GM12892 (cell line): ENCODE measurements around the gene SLC25A20.

ENCODE experiments used
- DNase-seq: peaks from one replicate; pipeline ENCODE4 v3.0.0; 2011; ENCODE audit not compliant: insufficient read length
- FAIRE-seq: peaks from 2 replicates; lab custom pipeline; 2011; peaks lifted over from hg19 to GRCh38; lab: Jason Lieb, UNC
- POLR2A ChIP-seq: IDR thresholded peaks from 2 replicates; pipeline ENCODE4 v1.6.1; 2011; ENCODE audit warnings: low read depth, low read length, control low read depth
- POLR2AphosphoS5 ChIP-seq: IDR thresholded peaks from 2 replicates; pipeline ENCODE4 v1.6.1; 2011; ENCODE audit warnings: low read depth, low read length, control low read depth
- TAF1 ChIP-seq: IDR thresholded peaks from 2 replicates; pipeline ENCODE4 v1.6.1; 2011; ENCODE audit warnings: low read depth, mild to moderate bottlenecking, control low read depth, low read length, borderline replicate concordance

Gene SLC25A20

DNA sequence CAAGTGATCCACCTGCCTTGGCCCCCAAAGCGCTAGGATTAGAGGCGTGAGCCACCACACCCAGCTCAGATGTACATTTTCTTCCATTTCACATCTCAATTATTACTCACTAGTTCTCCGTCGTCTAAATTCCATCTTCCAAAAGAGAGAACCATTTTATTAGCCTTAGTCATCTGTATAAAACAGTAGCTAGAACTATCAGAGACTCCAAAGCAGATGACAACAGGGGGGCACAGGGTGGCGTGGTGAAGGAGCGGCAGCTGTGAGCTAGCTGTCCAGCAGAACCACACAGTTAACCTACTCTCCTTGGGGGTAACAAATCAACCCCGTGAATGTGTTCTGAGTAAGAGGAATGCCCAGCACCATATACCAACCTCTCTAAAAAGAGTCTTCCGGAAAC is 7.1 kb downstream of the SLC25A20 start:
- FAIRE-seq (no peak), DNase-seq (no peak)
- TF ChIP-seq POLR2A (no peak), TAF1 (no peak), POLR2AphosphoS5 (no peak)

DNA sequence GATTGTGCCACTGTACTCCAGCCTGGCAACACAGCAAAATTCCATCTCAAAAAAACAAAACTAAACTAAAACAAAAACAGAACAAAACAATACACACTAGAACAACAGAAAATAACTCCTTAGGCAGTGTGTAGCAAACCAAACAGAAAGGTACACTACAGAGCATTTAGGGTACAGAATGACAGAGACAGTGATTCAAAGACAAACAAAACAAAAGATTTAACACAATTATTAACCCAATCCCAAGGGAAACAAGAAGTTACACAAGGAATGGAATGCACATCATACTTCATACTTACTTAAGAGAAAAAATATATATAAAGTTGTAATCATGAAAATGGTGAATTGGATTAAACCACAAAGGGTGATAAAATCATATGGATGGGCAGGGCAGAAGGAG is 12.9 kb downstream of the SLC25A20 start:
- FAIRE-seq (no peak), DNase-seq (no peak)
- TF ChIP-seq POLR2A (no peak), POLR2AphosphoS5 (no peak), TAF1 (no peak)

DNA sequence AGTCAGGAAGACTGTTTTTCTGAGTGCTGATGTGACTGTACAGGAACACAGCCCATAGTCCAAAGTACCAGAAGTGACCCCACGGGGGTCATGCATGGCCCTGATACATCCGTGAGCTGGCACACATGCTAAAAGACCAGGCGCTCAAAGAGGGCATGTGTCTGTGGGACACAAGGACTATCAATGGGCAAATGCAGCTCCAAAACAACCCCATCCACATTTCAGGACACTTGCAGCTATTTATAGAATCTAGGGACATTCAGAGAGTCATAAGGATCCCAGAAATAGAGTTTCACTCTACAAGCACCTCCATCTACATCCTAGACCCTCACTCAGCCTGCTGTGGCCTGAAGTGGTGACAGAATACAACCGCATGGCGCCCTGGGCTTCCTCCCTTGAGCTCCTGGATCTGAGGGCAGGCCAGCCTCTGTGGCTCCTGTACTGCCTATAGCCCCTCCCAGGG is 17.0 kb downstream of the SLC25A20 start:
- TF ChIP-seq TAF1 (no peak), POLR2AphosphoS5 (no peak), POLR2A (no peak)
- DNase-seq (no peak), FAIRE-seq (no peak)

DNA sequence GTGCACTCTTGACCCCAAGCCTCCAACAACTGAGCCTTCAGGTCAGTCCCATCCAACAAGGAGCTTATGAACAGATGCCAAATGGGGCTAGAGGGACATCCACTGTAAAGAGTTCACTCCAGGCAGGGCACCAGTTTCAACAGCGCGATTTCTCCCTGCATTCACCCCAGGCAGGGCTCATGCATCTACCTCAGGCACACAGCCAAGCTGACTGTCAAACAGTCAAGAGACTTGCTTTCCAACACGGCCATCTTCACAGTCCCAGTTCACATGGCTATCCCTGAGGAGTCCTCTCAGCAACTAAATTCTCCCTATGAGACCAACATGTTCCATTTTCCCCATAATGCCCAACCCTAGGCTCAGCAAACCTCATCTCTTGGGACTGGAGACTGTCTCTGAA is 17.7 kb downstream of the SLC25A20 start:
- no peak for FAIRE-seq
- TF ChIP-seq TAF1 (no peak), POLR2AphosphoS5 (no peak), POLR2A (no peak)
- DNase-seq: no peak

DNA sequence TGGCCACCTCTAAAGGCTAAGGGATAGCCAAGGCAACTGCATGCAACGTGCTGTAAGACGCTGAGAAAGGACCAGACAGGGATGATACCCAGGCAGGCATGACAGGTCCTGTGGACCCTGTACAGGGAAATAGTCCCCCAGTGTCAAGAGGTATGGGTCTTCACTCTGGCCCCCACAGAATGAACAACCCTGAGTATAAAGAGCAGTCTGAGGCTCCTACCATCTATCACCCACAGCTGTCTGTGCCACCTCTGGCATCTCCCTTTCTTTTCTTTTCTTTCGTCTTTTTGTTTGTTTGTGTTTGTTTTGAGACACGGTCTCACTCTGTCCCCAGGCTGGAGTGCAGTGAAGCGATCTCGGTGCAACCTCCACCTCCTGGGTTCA is 18.7 kb downstream of the SLC25A20 start:
- DNase-seq (no peak), FAIRE-seq (no peak)
- TF ChIP-seq POLR2A (no peak), POLR2AphosphoS5 (no peak), TAF1 (no peak)

DNA sequence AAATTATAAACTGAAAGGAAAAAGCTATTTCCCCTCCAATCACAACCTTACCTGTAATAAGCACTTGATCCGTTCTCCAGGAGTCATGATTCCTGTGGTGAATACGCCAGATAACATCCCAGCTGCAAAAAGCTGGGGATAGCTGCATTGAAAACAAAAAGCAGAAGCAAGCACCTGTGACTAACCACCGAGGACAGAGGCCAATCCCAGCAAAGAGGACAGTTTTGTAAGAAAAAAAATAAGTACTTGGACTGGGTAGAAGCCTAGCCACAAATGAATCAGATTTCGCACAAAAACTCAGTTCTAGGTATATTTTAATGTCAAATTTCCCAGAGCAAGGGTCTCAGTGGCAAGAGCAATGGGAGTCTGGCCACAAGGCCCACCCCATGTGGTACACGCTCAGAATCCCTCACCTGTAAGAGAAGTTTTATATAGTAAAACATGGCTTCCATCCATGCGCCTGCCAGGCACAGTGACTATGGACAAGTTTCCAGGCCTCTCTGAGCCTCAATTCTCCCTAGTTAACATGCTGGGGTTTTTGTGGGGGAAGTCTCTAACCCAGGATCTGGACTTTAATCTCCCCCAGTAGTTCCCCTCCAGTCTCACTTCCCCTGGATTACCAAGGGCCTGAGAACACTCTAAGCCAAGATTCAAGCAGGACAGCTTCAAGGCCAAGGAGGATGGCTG is 19.2 kb downstream of the SLC25A20 start:
- no peak for DNase-seq
- no peak for TF ChIP-seq POLR2AphosphoS5
- no peak for TF ChIP-seq POLR2A
- TF ChIP-seq TAF1: no peak
- FAIRE-seq: peak; percentile 70

DNA sequence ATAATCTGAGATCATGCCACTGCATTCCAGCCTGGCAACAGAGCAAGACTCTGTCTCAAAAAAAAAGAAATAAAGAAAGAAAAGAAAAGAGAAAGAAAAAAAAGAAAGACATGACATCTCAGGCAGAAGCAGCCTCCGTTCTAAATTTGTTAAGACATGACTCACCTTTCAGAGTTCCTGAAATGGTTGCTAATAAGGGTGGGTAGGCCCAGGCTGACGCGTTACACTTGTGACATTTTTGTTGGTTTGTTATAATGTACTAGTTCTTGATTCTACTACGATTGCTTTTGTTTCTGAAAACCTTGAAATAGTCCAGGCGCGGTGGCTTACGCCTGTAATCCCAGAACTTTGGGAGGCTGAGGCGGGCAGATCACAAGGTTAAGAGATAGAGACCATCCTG is 21.0 kb downstream of the SLC25A20 start:
- FAIRE-seq: no peak
- TF ChIP-seq POLR2A: no peak
- TF ChIP-seq TAF1: no peak
- TF ChIP-seq POLR2AphosphoS5: no peak
- no peak for DNase-seq

DNA sequence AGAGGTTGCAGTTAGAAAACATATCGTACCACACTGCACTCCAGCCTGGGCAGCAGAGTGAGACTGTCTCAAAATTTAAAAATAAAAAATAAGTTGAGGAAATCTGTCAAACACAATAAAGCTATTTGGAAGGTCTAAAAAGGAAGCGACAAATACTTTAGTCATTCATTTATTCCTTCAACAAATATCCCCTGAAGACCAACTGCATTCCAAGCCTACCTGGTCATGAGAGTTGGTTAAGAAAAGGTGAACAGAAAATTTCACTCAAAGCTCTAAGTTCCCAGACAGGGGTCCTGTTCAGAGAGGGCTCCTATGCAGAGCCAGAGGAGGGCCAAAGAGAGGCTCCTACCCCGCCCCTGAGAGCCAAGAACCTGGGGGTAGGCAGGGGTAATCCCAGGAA is 35.6 kb downstream of the SLC25A20 start:
- FAIRE-seq (no peak), DNase-seq (no peak)
- TF ChIP-seq TAF1: no peak
- no peak for TF ChIP-seq POLR2A
- TF ChIP-seq POLR2AphosphoS5: no peak

DNA sequence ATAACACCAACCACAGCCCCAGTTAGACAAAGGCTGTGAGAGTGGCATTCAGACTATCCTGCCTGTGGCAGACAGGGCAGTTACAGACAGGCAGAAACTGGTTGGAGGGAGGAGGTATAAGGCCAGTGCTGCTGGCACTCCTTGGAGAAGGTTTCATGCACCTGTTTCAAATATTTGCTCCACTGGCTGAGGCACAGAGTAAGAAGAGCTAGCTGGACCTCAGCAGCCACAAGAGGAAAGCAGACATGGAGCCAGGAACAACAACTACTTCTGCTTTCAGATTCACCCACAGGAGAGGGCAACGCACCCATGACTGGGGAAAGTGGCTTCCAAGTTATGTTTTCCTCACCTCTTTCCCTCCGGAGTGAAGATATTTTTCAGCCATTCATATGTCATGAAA is 39.5 kb downstream of the SLC25A20 start:
- TF ChIP-seq TAF1 (no peak), POLR2AphosphoS5 (no peak), POLR2A (no peak)
- FAIRE-seq (no peak), DNase-seq (no peak)

DNA sequence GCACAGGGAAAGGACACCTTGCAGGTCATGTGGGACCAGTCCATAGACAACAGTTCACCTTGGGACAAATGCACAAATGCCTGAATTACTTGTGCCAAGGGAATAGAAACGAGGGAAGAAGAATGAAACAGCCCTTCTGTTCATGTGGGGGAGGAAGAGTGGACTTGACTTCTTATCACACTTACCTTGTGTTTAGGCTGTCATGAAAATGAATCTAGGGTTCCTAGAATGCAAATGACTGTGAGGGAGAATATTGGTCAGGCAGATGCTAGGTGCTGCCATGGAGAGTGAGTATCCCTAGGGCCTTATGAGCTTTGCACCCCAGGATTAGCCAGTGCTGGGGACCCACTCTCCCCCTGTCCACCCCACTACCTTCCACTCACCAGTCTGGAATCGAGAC is 40.0 kb downstream of the SLC25A20 start:
- DNase-seq (no peak), FAIRE-seq (no peak)
- TF ChIP-seq TAF1 (no peak), POLR2A (no peak), POLR2AphosphoS5 (no peak)

DNA sequence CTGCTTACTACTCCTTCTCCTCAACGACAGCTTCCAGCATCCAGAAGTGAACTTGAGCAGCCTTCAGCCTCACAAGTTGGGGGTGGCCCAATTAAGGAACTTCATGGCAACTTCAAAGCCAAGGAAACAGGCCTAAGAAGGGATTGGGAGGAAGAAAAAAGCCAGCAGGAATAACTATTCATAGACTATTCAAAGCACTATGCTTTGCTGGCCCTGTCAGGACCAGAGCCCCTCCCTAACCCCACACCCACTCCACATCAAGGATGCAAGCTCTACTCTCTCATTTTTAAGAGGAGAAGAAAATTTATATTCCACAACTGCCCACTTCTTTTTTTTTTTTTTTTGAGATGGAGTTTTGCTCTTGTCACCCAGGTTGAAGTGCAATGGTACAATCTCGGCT is 41.0 kb downstream of the SLC25A20 start:
- no peak for FAIRE-seq
- TF ChIP-seq TAF1 (no peak), POLR2AphosphoS5 (no peak), POLR2A (no peak)
- no peak for DNase-seq

DNA sequence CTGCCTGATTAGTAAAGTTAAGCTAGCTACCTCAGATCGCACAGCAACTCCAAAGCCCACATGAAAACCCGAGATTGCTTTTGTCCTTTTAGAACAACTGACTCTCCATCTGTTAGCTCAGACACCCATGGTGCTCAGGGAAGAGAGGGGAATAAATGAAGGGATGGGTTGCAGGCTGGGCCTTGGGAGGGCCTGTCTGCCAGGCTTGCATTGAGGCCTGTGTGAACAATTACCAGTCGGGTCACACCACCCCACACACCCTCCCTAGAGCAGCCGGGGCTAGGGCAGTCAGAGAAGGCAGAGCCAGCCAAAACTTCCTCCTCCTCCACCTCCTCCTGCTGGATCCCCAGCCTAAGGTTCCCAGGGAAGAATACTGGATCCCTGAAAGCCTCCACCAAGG is 42.2 kb downstream of the SLC25A20 start:
- FAIRE-seq (no peak), DNase-seq (no peak)
- no peak for TF ChIP-seq POLR2AphosphoS5
- no peak for TF ChIP-seq POLR2A
- no peak for TF ChIP-seq TAF1
